LoVo (cell line): ENCODE data around the gene DCANP1.
A peak's percentile ranks its signal among the peaks of the same experiment; 100 is the strongest.

Source experiments
- DNase-seq: peaks from one replicate; pipeline ENCODE4 v3.0.0-alpha.2; 2016; ENCODE audit warnings: low spot score

Gene DCANP1

GRCh38 chr5:135423146-135423845, 23.9 kb downstream of the DCANP1 start:
- DNase-seq: peak; percentile 79

GRCh38 chr5:135422419-135422818, 24.7 kb downstream of the DCANP1 start:
- no peak for DNase-seq

- DNase-seq: no peak
These were observed 30.1 kb downstream of the DCANP1 start for GRCh38 chr5:135417083-135417482.

- DNase-seq: no peak
These were observed 42.1 kb downstream of the DCANP1 start for GRCh38 chr5:135405082-135405481.

- no peak for DNase-seq
These were observed 45.1 kb downstream of the DCANP1 start for GRCh38 chr5:135402031-135402430.

GRCh38 chr5:135400866-135401265, 46.3 kb downstream of the DCANP1 start:
- DNase-seq: no peak

GRCh38 chr5:135399794-135400542, 47.2 kb downstream of the DCANP1 start:
- DNase-seq: no peak

GRCh38 chr5:135398855-135399793, 48.0 kb downstream of the DCANP1 start, which contains the start of gene MACROH2A1:
Gene MACROH2A1 (minus strand): TSS chr5:135399231. CDS start chr5:135389093, 10,138 bp downstream.
- DNase-seq: peak; percentile 87

GRCh38 chr5:135398160-135398854, 48.8 kb downstream of the DCANP1 start:
- DNase-seq: peak; percentile 56

- no peak for DNase-seq
These were observed 50.1 kb downstream of the DCANP1 start for GRCh38 chr5:135397084-135397483.

GRCh38 chr5:135396459-135397055, 50.6 kb downstream of the DCANP1 start:
- no peak for DNase-seq

GRCh38 chr5:135395866-135396265, 51.3 kb downstream of the DCANP1 start:
- no peak for DNase-seq

- DNase-seq: no peak
These were observed 51.7 kb downstream of the DCANP1 start for GRCh38 chr5:135395451-135395850.
